ENCODE results near the gene XKR3.
"Not testable (repeated sequence)": the region's sequence is repeated elsewhere in the genome, so short reads cannot be mapped to it uniquely, and the experiment has no call there.

DNA sequence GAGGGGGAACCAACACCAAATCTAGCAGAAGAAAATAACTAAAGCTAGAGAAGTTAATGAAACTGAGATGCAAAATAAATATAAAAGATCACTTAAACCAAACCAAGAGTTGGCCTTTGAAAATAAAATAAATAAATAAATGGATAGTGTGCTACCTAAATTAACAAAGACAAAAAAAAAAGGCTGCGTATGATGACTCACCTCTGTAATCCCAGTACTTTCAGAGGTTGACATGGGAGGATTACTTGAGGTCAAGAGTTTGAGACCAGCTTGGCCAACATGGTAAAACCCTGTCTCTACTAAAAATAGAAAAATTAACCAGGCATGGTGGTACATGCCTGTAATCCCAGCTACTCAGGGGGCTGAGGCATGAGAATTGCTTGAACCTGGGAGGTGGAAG is 29.7 kb downstream of the XKR3 start:
- TF ChIP-seq EZH2 (IDR thresholded peaks at IDR 0.05; ENCODE audit: borderline replicate concordance, low read depth, low read length, poor library complexity, severe bottlenecking); CTCF (conservative IDR thresholded peaks at IDR 0.05; ENCODE audit: low read depth, low read length): not testable (repeated sequence)
